Lower leg skin (tissue), 4 donors: ENCODE results near the gene ALG12. TPM values are rescaled to one million over a fixed set of nuclear protein-coding genes. Genes with fewer than 3 reads are reported as not detected.
A peak's percentile ranks its signal among the peaks of the same experiment; 100 is the strongest.

Experiments
- DNase-seq, 2 donors: peaks; one replicate each; pipeline ENCODE4 v3.0.0-alpha.2; 2019; ENCODE audit warnings: low spot score in 2 of 2
- H3K4me3 ChIP-seq: fragments of 200-600 bp; sonication (generic); 2 replicates; pipeline ENCODE4 v1.5.1; 2017; ENCODE audit warnings: mild to moderate bottlenecking, low read depth; ENCODE audit not compliant: poor library complexity, severe bottlenecking
- CTCF ChIP-seq, 3 donors: fragments of 450-650 bp; IDR thresholded peaks; one replicate each; pipeline ENCODE4 v1.5.1; 2016; ENCODE audit warnings: antibody characterized with exemption in 3 of 3, mild to moderate bottlenecking in 3 of 3, moderate library complexity in 2 of 3
- POLR2A ChIP-seq, 2 donors: fragments of 450-650 bp; IDR thresholded peaks; one replicate each; pipeline ENCODE4 v1.6.1; 2016 to 2017; ENCODE audit warnings: antibody characterized with exemption in 2 of 2, mild to moderate bottlenecking in 1 of 2, moderate library complexity in 1 of 2
- WGBS, 2 donors: methylation state at CpG; one replicate each; pipeline ENCODE4 v1.1.5; 2018; 5-methylcytosine and 5-hydroxymethylcytosine counted together
- intact Hi-C: fragments of 100-400 bp; cut with DNase I; formaldehyde crosslinking; loops from one replicate; pipeline ENCODE4 v1.15.0; 2023; ENCODE audit warnings: low total_unique reads
- total RNA-seq, 4 donors: library from RNA; depleted of rRNA; stranded (reverse); fragments of >200 nt; gene quantifications; one replicate each; pipeline ENCODE4 v1.1.0, GENCODE V29; 2016

ALG12 gene
- total RNA-seq = 10 to 100 TPM in 3 of 4 donors, 1 to 10 TPM in 1; 7.5 to 25.6 (median 16.1) TPM

- intact Hi-C loops = loop anchor here (10.0 kb wide), 1 partner anchor 133 kb away; no protein-coding TSS in a partner anchor
- TF ChIP-seq POLR2A (IDR thresholded peaks at IDR 0.05) (no peak), CTCF (IDR thresholded peaks at IDR 0.05) (no peak)
- WGBS, 2 donors = 0 to 1% methylated on average over 3 to 26 of the region's 103 CpGs
- DNase-seq = peak; percentile 97 to 100
- peak within 1 kb of the TSS; percentile 60 for H3K4me3 ChIP-seq
Observed at GRCh38 chr22:49917974-49918910, at the start of gene ALG12, which contains the start of gene CRELD2. ALG12 (minus strand) TSS chr22:49918438; CDS start chr22:49913765, 4,673 bp downstream. CRELD2 (plus strand) TSS chr22:49918634; CDS start chr22:49918770, 136 bp downstream.

- TF ChIP-seq CTCF (IDR thresholded peaks at IDR 0.05) (no peak), POLR2A (IDR thresholded peaks at IDR 0.05) (no peak)
- H3K4me3 ChIP-seq = no peak overlapping the region
- intact Hi-C loops = no loop called here
- DNase-seq = peak; percentile 44 to 90
- 52 to 53% methylated on average over 12 to 15 of the region's 18 CpGs for WGBS, 2 donors
Observed at GRCh38 chr22:49967706-49968208, 49.5 kb upstream of the ALG12 start.

GRCh38 chr22:49966774-49967705 lies 48.8 kb upstream of the ALG12 start:
- peak; percentile 52 to 92 for DNase-seq

GRCh38 chr22:49966041-49966773 lies 48.0 kb upstream of the ALG12 start:
- no peak overlapping the region for H3K4me3 ChIP-seq
- no peak for TF ChIP-seq POLR2A (IDR thresholded peaks at IDR 0.05)
- no peak for TF ChIP-seq CTCF (IDR thresholded peaks at IDR 0.05)
- WGBS, 2 donors = 50 to 58% methylated on average over 6 of the region's 11 CpGs
- intact Hi-C loops = no loop called here
- peak in 1 of 2 donors; percentile 86 for DNase-seq

More at GRCh38 chr22:49966774-49967705, 48.8 kb upstream of the ALG12 start:
- TF ChIP-seq POLR2A (IDR thresholded peaks at IDR 0.05) (no peak), CTCF (IDR thresholded peaks at IDR 0.05) (no peak)
- WGBS, 2 donors = 55 to 67% methylated on average over 27 to 36 of the region's 36 CpGs
- no peak overlapping the region for H3K4me3 ChIP-seq
- intact Hi-C loops = no loop called here
